Activated CD4-positive, alpha-beta T cell treated with anti-CD3 and anti-CD28 coated beads, Interleukin-10, Interleukin-2, amounts not matched to agents 100 ng/mL and 50 ng/mL, durations not matched to agents 16 hours and 8 hours (primary cell): ENCODE results near the gene ARFGAP2.
"Not testable (repeated sequence)": the region's sequence is repeated elsewhere in the genome, so short reads cannot be mapped to it uniquely, and the experiment has no call there.

Experiments used
- DNase-seq: peaks from one replicate; pipeline ENCODE4 v3.0.0-alpha.2; 2020

The ARFGAP2 gene

DNA sequence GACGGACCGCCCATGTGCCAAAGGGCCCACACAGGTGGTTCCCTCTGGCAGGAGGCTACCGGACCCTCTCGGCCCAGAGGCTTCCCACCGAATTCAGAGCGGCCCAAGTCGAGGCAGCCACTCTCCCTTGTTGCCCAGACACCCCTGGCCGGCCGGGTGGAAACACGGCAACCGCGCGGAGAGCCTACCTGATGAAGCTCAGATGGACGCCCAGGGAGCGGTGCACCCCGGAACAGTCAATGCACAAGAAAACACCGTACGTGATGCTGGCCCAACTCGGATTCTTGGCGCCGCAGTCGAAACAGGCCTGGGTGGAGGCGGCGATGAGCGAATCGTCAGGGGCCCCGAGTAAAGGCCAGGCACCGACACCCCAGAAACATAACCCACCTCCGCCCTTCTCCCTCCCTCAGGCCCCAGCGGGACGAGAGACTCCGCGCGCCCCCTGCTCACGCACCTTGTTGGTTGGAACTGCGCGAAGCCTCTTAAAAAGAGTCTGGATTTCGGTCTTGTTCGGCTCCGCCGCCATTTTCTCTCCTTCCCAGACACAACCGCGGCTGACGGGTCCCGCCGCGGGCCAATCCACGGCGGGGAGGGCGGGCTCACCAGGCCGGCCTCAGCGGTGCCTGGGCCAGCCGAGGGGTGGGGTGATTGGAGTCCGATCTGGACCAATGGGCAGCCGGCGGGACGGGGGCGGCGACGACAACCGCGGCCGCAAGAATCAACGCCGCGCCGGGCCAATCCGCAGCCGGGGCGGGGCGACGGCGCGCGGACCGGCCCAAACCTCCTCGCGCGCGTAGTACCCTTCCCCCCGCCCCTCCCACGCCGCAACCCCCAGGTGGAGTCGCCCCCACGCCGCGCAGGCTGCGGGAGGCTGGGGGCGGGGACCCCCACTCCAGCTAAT is at the start of gene ARFGAP2:
Gene ARFGAP2 (minus strand): TSS at position 552 of the 901 bp plus-strand sequence. CDS start 26 bp downstream, at position 526.
- DNase-seq, result peak; percentile 98

- peak; percentile 75 for DNase-seq
Measured at GRCh38 chr11:47225552-47226400, 49.1 kb upstream of the ARFGAP2 start.

- DNase-seq, result no peak
Measured at GRCh38 chr11:47222696-47223095, 46.0 kb upstream of the ARFGAP2 start.

DNA sequence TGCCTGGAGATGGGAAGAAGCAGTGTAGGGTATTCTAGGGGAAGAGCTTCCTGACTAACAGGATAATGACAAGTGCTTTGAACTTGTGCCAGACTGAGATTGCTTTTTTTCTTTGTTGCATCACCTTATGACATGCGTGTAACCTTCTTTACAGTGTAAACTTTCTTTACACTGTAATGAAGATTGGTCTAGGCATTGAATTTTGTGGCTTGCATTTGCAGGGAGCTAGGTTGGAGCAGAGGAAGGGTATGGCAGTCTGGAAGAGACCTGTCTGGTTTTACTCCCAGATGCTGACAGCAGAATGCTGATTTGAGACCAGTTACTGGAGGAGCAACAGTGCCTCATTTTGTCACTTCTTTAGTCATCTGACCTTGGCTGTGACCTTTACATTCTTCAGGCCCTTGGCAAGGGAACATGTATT is 43.7 kb upstream of the ARFGAP2 start:
- DNase-seq, result peak; percentile 16

DNA sequence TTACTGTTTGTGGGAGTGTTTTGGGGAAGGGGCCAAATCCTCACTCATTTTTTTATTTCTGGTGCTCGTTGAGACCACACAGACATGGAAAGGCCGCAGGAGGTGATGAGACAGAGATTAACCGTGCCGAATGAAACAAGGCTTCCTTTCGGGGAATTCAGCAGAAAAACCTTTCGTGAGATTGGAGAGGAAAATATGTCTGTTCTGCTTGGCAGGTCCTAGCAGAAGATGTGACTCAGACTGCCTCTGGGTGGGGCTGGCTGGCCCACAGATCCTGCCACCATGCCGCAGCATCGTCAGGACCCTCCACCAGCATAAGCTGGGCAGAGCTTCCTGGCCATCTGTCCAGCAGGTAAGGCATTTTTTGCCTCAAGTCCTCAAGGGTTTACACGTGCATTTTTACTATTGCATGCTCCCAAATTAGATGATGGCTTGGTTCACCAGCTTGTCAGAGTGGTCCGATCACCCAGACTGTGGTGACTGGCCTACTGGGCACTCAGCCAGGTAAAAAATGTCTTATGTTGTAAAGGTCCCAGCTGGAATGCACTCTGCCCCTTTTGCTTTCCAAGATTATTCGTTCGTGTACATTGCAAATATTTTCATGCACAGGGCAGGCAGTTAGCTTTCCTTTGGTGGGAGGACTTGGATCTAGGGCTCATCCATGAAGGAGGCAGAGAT is 39.6 kb upstream of the ARFGAP2 start:
- peak; percentile 84 for DNase-seq

- DNase-seq, result peak; percentile 24
Measured at GRCh38 chr11:47215366-47215910, 38.8 kb upstream of the ARFGAP2 start.

- DNase-seq, result peak; percentile 96
Measured at GRCh38 chr11:47213950-47214565, 37.4 kb upstream of the ARFGAP2 start.

DNA sequence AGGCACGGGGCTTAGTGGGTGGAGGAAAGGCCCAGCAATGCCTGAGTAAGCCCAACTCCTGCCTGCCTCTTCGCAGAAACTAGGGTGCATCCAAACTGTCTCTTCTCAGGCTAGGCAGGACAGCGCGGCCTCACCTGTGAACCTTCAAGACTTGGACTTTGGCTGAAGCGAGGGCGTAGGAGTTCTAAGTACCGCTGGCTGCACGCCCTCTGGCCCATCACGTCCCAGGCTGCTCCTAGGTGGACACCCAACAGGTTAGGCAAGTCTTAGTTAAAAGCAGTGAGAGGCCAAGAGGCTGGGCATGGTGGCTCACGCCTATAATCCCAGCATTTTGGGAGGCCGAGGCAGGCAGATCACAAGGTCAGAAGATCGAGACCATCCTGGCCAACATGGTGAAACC is 36.3 kb upstream of the ARFGAP2 start:
- no peak for DNase-seq

- no peak for DNase-seq
Measured at GRCh38 chr11:47208628-47209027, 31.9 kb upstream of the ARFGAP2 start.

DNA sequence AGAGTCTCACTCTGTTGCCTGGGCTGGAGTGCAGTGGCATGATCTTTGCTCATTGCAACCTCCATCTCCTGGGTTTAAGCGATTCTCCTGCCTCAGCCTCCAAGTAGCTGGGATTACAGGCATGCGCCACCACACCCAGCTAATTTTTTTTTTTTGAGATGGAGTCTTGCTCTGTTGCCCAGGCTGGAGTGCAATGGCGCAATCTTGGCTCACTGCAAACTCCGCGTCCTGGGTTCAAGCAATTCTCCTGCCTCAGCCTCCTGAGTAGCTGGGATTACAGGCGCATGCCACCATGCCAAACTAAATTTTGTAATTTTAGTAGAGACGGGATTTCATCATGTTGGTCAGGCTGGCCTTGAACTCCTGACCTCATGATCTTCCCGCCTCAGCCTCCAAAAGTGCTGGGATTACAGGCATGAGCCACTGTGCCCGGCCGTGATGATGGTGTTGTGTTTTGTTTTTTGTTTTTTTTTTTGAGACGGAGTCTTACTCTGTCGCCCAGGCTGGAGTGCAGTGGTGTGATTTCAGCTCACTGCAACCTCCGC is 31.4 kb upstream of the ARFGAP2 start:
- not testable (repeated sequence) for DNase-seq

GRCh38 chr11:47207459-47207858 is 30.8 kb upstream of the ARFGAP2 start:
- no peak for DNase-seq

DNA sequence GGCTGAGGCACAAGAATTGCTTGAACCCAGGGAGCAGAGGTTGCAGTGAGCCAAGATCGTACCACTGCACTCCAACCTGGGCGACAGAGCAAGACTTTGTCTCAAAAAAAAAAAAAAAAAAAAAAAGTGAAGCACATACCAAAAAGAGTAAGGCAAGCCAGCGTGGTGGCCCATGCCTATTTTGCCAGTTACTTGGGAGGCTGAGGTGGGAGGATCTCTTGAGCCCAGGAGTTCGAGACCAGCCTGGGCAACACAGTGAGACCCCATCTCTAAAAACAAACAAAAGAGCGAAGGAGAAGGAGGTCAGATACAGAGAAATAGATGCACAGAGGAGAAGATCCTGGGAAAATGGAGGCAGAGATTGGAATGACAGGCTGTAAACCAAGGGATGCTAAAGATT is 29.9 kb upstream of the ARFGAP2 start:
- DNase-seq, result not testable (repeated sequence)

- no peak for DNase-seq
Measured at GRCh38 chr11:47204637-47204989, 27.9 kb upstream of the ARFGAP2 start.

GRCh38 chr11:47202576-47202975 is 25.9 kb upstream of the ARFGAP2 start:
- no peak for DNase-seq

DNA sequence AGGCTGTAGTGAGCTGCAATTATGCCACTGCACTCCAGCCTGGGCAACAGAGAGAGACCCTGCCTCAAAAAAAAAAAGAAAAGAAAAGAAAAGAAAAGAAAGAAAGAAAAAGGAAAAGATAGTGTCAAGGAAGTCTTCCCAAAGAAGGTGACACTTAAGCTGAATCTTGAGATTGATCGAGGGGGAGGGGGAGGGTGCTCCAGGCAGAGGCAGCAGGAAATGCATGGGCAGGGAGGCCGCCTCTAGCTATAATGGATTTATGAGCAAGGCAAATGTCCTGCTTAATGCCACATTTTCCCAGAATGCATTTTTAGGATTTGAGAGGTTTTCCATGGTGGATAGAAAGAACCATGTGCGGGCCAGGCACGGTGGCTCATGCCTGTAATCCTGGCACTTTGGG is 24.3 kb upstream of the ARFGAP2 start:
- no peak for DNase-seq

DNA sequence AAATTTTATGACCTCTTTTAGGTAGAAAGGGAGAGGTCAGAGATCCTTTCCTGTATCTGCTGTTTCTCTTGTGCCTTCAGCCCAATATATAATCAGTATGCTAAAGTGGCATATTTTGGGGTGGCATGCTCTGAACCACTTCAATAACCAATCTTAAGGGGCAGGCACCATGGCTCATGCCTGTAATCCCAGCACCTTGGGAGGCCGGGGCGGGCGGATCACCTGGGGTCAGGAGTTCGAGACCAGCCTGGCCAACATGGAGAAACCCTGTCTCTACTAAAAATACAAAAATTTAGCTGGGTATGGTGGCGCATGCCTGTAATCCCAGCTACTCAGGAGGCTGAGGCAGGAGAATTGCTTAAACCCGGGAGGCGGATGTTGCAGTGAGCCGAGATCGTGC is 21.5 kb upstream of the ARFGAP2 start:
- DNase-seq, result not testable (repeated sequence)

DNA sequence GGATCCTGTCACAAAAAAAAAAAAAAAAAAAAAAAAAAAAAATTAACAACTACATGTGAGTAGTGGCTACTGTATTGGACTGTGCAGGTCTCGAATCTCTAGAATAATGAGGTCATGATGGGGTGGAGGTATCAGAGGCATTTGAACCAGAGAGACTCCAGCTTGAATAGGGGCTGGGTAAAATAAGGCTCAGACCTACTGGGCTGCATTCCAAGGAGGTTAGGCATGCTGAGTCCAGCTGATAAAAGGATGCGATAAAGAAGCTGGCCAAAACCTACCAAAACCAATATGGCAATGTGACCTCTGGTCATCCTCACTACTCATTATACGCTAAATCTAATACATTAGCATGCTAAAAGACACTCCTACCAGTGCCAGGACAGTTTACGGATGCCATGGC is 15.4 kb upstream of the ARFGAP2 start:
- no peak for DNase-seq

DNA sequence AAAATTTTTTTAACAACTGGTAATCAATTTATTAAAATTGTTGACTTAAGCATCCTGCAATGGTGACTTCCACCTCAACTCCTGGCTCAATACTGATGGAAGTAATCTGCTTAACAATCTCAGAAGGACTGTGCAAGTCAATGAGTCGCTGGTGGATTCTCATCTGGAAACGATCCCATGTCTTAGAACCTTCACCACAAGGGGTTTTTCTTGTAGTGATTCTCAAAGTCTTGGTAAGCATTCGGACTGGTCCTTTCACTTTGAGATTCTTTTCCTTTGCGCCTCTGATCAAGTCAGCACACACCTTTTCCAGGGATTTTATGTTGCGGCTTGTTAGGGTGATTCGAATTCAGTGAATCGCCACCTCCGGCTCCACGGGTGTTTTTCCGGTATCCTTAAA is 14.5 kb upstream of the ARFGAP2 start:
- not testable (repeated sequence) for DNase-seq

GRCh38 chr11:47189100-47189834 is 12.6 kb upstream of the ARFGAP2 start:
- no peak for DNase-seq

DNA sequence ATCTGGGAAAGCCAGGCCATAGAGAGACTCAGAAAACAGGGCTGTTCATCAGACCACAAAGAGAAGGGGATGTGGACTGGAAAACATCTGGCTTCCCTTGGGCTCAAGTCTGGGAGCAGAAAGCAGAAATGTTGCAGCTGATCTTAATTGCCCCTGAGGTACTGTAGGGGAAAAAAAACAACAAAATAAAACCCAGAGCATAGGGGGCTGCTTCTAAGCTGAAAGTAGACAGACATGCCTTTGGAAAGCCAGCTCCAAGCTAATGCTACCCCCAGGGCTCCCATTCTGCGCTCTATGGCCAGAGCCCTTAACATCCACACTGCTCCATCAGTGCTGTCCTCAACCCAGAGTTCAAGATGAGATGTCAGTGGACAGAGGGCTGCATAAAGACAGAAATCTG is 11.6 kb upstream of the ARFGAP2 start:
- no peak for DNase-seq

DNA sequence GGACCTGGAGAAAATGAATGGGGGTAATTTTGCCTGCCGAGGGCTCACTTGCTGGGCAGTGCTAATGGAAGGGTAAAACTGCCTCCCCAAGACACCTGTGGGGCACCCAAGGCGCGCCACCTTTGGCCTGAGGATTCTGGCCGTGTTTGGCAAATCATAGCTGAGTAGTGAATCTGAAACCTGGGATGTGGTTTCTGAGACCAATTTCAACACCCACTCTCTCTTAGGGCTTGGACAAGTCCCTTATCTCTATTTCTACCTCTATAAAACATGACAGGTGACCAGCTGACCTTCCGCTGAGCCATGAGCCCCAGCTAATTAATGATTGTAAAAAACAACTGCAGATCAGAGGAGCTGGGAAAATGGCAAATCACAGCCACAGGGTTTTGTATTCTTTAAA is 11.0 kb upstream of the ARFGAP2 start:
- DNase-seq, result no peak
